Mucosa of descending colon (tissue), 3 donors: ENCODE data around the gene METTL2B. TPM values are rescaled to one million over a fixed set of nuclear protein-coding genes. Genes with fewer than 3 reads are reported as not detected.
A peak's percentile ranks its signal among the peaks of the same experiment; 100 is the strongest.
"Not testable (repeated sequence)": the region's sequence is repeated elsewhere in the genome, so short reads cannot be mapped to it uniquely, and the experiment has no call there.

Experiments used
- ATAC-seq: fragments of 200-7000 bp; cut with Tn5 transposase; one replicate; pipeline ENCODE4 v1.9.1; 2020; ENCODE audit warnings: mild to moderate bottlenecking, moderate library complexity
- DNase-seq, 3 donors: peaks; one replicate each; pipeline ENCODE4 v3.0.0-alpha.2; 2020
- H3K36me3 ChIP-seq: fragments of 200-600 bp; one replicate; pipeline ENCODE4 v1.8.0; 2021; ENCODE audit warnings: low read depth, mild to moderate bottlenecking
- H3K4me1 ChIP-seq: fragments of 200-600 bp; one replicate; pipeline ENCODE4 v1.8.0; 2021; ENCODE audit warnings: low read depth, mild to moderate bottlenecking
- H3K4me3 ChIP-seq: fragments of 200-600 bp; one replicate; pipeline ENCODE4 v1.8.0; 2021; ENCODE audit warnings: mild to moderate bottlenecking
- H3K9me3 ChIP-seq: fragments of 200-600 bp; one replicate; pipeline ENCODE4 v1.8.0; 2021; ENCODE audit warnings: mild to moderate bottlenecking
- CTCF ChIP-seq: fragments of 200-600 bp; IDR thresholded peaks from one replicate; pipeline ENCODE4 v1.8.0; 2022; ENCODE audit warnings: antibody characterized with exemption, mild to moderate bottlenecking
- intact Hi-C, 2 donors: fragments of 100-400 bp; cut with DNase I in 1 of 2; cut with micrococcal nuclease in 1 of 2; formaldehyde crosslinking; loops; one replicate each; pipeline versions ENCODE4 v1.11.0 to v1.11.1; 2022; cut with DNase I, micrococcal nuclease
- long read RNA-seq, 2 donors: library from polyadenylated mRNA; unstranded; transcript quantifications; one replicate each; pipeline ENCODE4 v2.0.0, GENCODE V29; 2019 to 2021
- total RNA-seq, 3 donors: library from RNA; stranded (reverse); fragmentation: NEBNext Ultra II Directional in 2 of 3; extraction: Animal tissue kit (Norgen Biotek cat#: 25700) in 2 of 3; gene quantifications; one replicate each; pipeline versions ENCODE4 v1.2.1 to v1.2.4, GENCODE V29; 2021 to 2023
- donor health status: DM: no; HTN: no; CAD: no; lungs with moderate emphysema.
- donor health status: DM: no; HTN: no; CAD: no.
- donor health status: DM: no; HTN: yes; CAD: no.

The METTL2B gene
- 10 to 100 TPM; 24.1 to 29.4 (median 28.4) TPM for total RNA-seq
- long read RNA-seq, donor 1, partial matches to known transcripts, result 0 of 3 reads
- long read RNA-seq, donor 1, other reads (novel, unspliced or antisense), result 2 of 3 reads
- long read RNA-seq, donor 2, transcript METTL2B-201 (9 exons, 2,182 nt), result major isoform, 10 of 14 reads
- long read RNA-seq, donor 2, partial matches to known transcripts, result 0 of 14 reads
- long read RNA-seq, donor 2, other reads (novel, unspliced or antisense), result 4 of 14 reads

GRCh38 chr7:128476402-128477335 is at the start of gene METTL2B:
Gene METTL2B (plus strand): TSS chr7:128476748. CDS start chr7:128476766, 18 bp downstream.
- peak; percentile 98 for ATAC-seq
- peak; percentile 92 to 95 (median 94) for DNase-seq
- H3K4me1 ChIP-seq, H3K9me3 ChIP-seq, intact Hi-C loops, H3K36me3 ChIP-seq: not testable (repeated sequence)
- peak within 1 kb of the TSS; percentile 60 for H3K4me3 ChIP-seq

GRCh38 chr7:128427289-128427891 is 49.2 kb upstream of the METTL2B start:
- no peaks in the 10 kb centered on the region for H3K9me3 ChIP-seq
- intact Hi-C loops, result loop anchor here (1.0 to 2.0 kb wide), 2 partner anchors 31 to 34 kb away; no protein-coding TSS in a partner anchor
- no peak overlapping the region for H3K4me3 ChIP-seq
- ATAC-seq (peak; percentile 76), DNase-seq (peak in 1 of 3 donors; percentile 59)
- peak; percentile 32 for TF ChIP-seq CTCF
- H3K4me1 ChIP-seq, result no peaks in the 10 kb centered on the region
- H3K36me3 ChIP-seq, result no peaks in the 10 kb centered on the region

- Histone ChIP-seq H3K4me1 (no peaks in the 10 kb centered on the region), H3K4me3 (no peak overlapping the region), H3K9me3 (no peaks in the 10 kb centered on the region), H3K36me3 (no peaks in the 10 kb centered on the region)
- TF ChIP-seq CTCF, result no peak
- DNase-seq (no peak), ATAC-seq (no peak)
- intact Hi-C loops, result no loop called here
These were observed 46.3 kb upstream of the METTL2B start for GRCh38 chr7:128430207-128430606.

GRCh38 chr7:128431221-128431620 is 45.3 kb upstream of the METTL2B start:
- ATAC-seq (peak; percentile 57), DNase-seq (no peak)
- H3K4me1 ChIP-seq, result no peaks in the 10 kb centered on the region
- intact Hi-C loops, result no loop called here
- no peaks in the 10 kb centered on the region for H3K36me3 ChIP-seq
- H3K4me3 ChIP-seq, result no peak overlapping the region
- TF ChIP-seq CTCF, result no peak
- H3K9me3 ChIP-seq, result no peaks in the 10 kb centered on the region

GRCh38 chr7:128431754-128432153 is 44.8 kb upstream of the METTL2B start:
- H3K4me3 ChIP-seq, result no peak overlapping the region
- intact Hi-C loops, result no loop called here
- H3K4me1 ChIP-seq, result no peaks in the 10 kb centered on the region
- DNase-seq (no peak), ATAC-seq (no peak)
- no peaks in the 10 kb centered on the region for H3K9me3 ChIP-seq
- TF ChIP-seq CTCF, result no peak
- no peaks in the 10 kb centered on the region for H3K36me3 ChIP-seq
